Upper lobe of left lung (tissue), 6 donors: ENCODE measurements around the gene RNU1-2. TPM values are rescaled to one million over a fixed set of nuclear protein-coding genes. Genes with fewer than 3 reads are reported as not detected.
"Not testable (repeated sequence)": the region's sequence is repeated elsewhere in the genome, so short reads cannot be mapped to it uniquely, and the experiment has no call there.

Experiments
- ATAC-seq, 2 donors: fragments of 200-7000 bp; cut with Tn5 transposase; one replicate each; pipeline ENCODE4 v1.9.1; 2022; ENCODE audit warnings: mild to moderate bottlenecking in 2 of 2, moderate library complexity in 2 of 2; ENCODE audit not compliant: low FRiP score in 2 of 2
- DNase-seq, 2 donors: peaks; one replicate each; pipeline ENCODE4 v3.0.0-alpha.2; 2019 to 2020
- H3K27ac ChIP-seq, 4 donors: fragments of 200-600 bp; sonication (generic); one replicate each; pipeline ENCODE4 v1.5.1; 2016 to 2019
- H3K27me3 ChIP-seq, 4 donors: fragments of 200-600 bp; sonication (generic); one replicate each; pipeline ENCODE4 v1.5.1; 2017 to 2019
- H3K36me3 ChIP-seq, 4 donors: fragments of 200-600 bp; sonication (generic); one replicate each; pipeline ENCODE4 v1.5.1; 2016 to 2019
- H3K4me1 ChIP-seq, 4 donors: fragments of 200-600 bp; sonication (generic); one replicate each; pipeline ENCODE4 v1.5.1; 2018 to 2019
- H3K4me3 ChIP-seq, 4 donors: fragments of 200-600 bp; sonication (generic); one replicate each; pipeline ENCODE4 v1.5.1; 2017 to 2019; ENCODE audit warnings: mild to moderate bottlenecking in 2 of 4, moderate library complexity in 1 of 4
- H3K9me3 ChIP-seq, 4 donors: fragments of 200-600 bp; sonication (generic); one replicate each; pipeline ENCODE4 v1.5.1; 2018 to 2019
- CTCF ChIP-seq, 6 experiments: fragments of 450-650 bp in 4 of 6; fragments of 200-600 bp in 2 of 6; sonication (generic) in 2 of 6; IDR thresholded peaks; one replicate each; pipeline ENCODE4 v1.5.1; 2016 to 2019; ENCODE audit warnings: antibody characterized with exemption in 6 of 6
- EP300 ChIP-seq, 4 donors: sonication (generic); formaldehyde crosslinking; IDR thresholded peaks; one replicate each; pipeline ENCODE4 v1.5.1; 2017; ENCODE audit warnings: antibody characterized with exemption in 4 of 4, control low read depth in 2 of 4
- POLR2A ChIP-seq, 4 donors: fragments of 450-650 bp; IDR thresholded peaks; one replicate each; pipeline ENCODE4 v1.5.1; 2016 to 2017; ENCODE audit warnings: antibody characterized with exemption in 4 of 4, mild to moderate bottlenecking in 2 of 4
- POLR2AphosphoS5 ChIP-seq, 2 donors: sonication (generic); formaldehyde crosslinking; IDR thresholded peaks; one replicate each; pipeline ENCODE4 v1.5.1; 2017; ENCODE audit warnings: antibody characterized with exemption in 2 of 2
- WGBS, 2 donors: methylation state at CpG; one replicate each; pipeline ENCODE4 v1.1.5; 2017 to 2018; 5-methylcytosine and 5-hydroxymethylcytosine counted together
- total RNA-seq, 6 donors: library from RNA; depleted of rRNA in 4 of 6; stranded (reverse); fragments of >200 nt in 4 of 6; gene quantifications; one replicate each; pipeline versions ENCODE4 v1.1.0 to v1.2.1, GENCODE V29; 2016 to 2021
- donor health status: DM: no; HTN: no; CAD: no; lungs with moderate emphysema.
- donor health status: DM: no; HTN: yes; CAD: no; lungs with severe emphysema.

The RNU1-2 gene
- total RNA-seq, 6 donors from 2014 or later = under 0.01 to 14,413 (median 1,360) TPM

GRCh38 chr1:16872152-16873075 is 23.4 kb upstream of the RNU1-2 start:
- WGBS, 2 donors = 20 to 41% methylated on average over 44 to 55 of the region's 66 CpGs
- ATAC-seq = peak; percentile 71 to 88
- H3K9me3 ChIP-seq, H3K4me1 ChIP-seq, H3K36me3 ChIP-seq, H3K27me3 ChIP-seq, H3K27ac ChIP-seq: not testable (repeated sequence)
- H3K4me3 ChIP-seq = peak overlapping the region in 3 of 4 donors; percentile 31 to 41 (median 33)
- peak in 1 of 2 donors; percentile 87 for DNase-seq

- DNase-seq (peak; percentile 63 to 92), ATAC-seq (peak; percentile 42 to 56)
- H3K27me3 ChIP-seq, H3K36me3 ChIP-seq, H3K27ac ChIP-seq, H3K4me1 ChIP-seq, H3K9me3 ChIP-seq: not testable (repeated sequence)
- 23 to 47% methylated on average over 24 to 40 of the region's 52 CpGs for WGBS, 2 donors
- peak overlapping the region in 3 of 4 donors; percentile 31 to 41 (median 33) for H3K4me3 ChIP-seq
These were observed 22.5 kb upstream of the RNU1-2 start for GRCh38 chr1:16873076-16873879.

GRCh38 chr1:16874968-16875765 is 20.6 kb upstream of the RNU1-2 start:
- not testable (repeated sequence) for H3K27ac ChIP-seq, H3K27me3 ChIP-seq, ATAC-seq, DNase-seq, H3K9me3 ChIP-seq, H3K36me3 ChIP-seq, H3K4me3 ChIP-seq, H3K4me1 ChIP-seq
- 47 to 54% methylated on average over 27 to 35 of the region's 35 CpGs for WGBS, 2 donors

- ATAC-seq, H3K27me3 ChIP-seq, H3K4me3 ChIP-seq, H3K9me3 ChIP-seq, H3K27ac ChIP-seq, H3K4me1 ChIP-seq, H3K36me3 ChIP-seq: not testable (repeated sequence)
- 71 to 77% methylated on average over 1 of the region's 1 CpG for WGBS, 2 donors
- peak in 1 of 2 donors; percentile 44 for DNase-seq
These were observed 14.0 kb upstream of the RNU1-2 start for GRCh38 chr1:16881742-16882141.

- WGBS, 2 donors = 55 to 69% methylated on average over 4 of the region's 4 CpGs
These were observed 12.8 kb upstream of the RNU1-2 start for GRCh38 chr1:16882986-16883385.

GRCh38 chr1:16884487-16884886 is 11.3 kb upstream of the RNU1-2 start:
- not testable (repeated sequence) for H3K4me3 ChIP-seq, DNase-seq, H3K36me3 ChIP-seq, H3K27me3 ChIP-seq, H3K27ac ChIP-seq, H3K9me3 ChIP-seq, ATAC-seq
- peaks cover 0 to 11% (median 6%) of the 10 kb centered on the region in 4 donors for H3K4me1 ChIP-seq
- WGBS, 2 donors = 81 to 84% methylated on average over 5 of the region's 5 CpGs

More at GRCh38 chr1:16882986-16883385, 12.8 kb upstream of the RNU1-2 start:
- Histone ChIP-seq H3K27me3 (no peaks in the 10 kb centered on the region), H3K27ac (no peak overlapping the region), H3K36me3 (no peaks in the 10 kb centered on the region), H3K9me3 (no peaks in the 10 kb centered on the region), H3K4me3 (no peak overlapping the region), H3K4me1 (peaks cover 0 to 3% (median 0%) of the 10 kb centered on the region in 4 donors)
- ATAC-seq (no peak), DNase-seq (no peak)
- TF ChIP-seq EP300 (IDR thresholded peaks at IDR 0.05) (no peak), CTCF (IDR thresholded peaks at IDR 0.05) (no peak), POLR2A (IDR thresholded peaks at IDR 0.05) (no peak), POLR2AphosphoS5 (IDR thresholded peaks at IDR 0.05) (no peak)
